Activated CD4-positive, CD25-positive, alpha-beta regulatory T cell treated with anti-CD3 and anti-CD28 coated beads, Interleukin-2, amount 50 U/mL, for 24 hours (primary cell): Measurements from ENCODE around the gene HSD17B11.
"Not testable (repeated sequence)": the region's sequence is repeated elsewhere in the genome, so short reads cannot be mapped to it uniquely, and the experiment has no call there.

Experiments used
- ATAC-seq, 2 donors: fragments of 150-1000 bp; cut with Tn5 transposase; one replicate each; pipeline ENCODE4 v1.10.0; 2021; ENCODE audit warnings: mild to moderate bottlenecking in 1 of 2, moderate library complexity in 1 of 2

The HSD17B11 gene

GRCh38 chr4:87403732-87404131, 12.7 kb upstream of the HSD17B11 start:
- not testable (repeated sequence) for ATAC-seq

DNA sequence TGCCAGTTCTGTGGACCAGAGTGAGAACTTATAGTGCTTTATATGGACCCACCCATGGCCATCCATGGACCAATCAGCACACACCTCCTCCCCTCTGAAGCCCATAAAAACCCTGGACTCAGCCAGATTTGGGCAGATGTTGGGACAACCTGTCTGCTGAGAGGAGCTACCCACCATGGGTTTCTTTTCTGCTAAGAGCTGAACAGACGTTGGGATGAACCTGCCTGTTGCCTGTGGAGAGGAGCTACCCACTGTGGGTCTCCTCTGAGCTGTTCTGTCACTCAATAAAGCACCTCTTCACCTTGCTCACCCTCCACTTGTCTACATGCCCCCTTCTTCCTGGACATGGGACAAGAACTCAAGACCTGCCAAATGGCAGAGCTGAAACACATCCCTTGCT, 9.0 kb upstream of the HSD17B11 start:
- ATAC-seq = no peak

GRCh38 chr4:87399148-87399547, 8.2 kb upstream of the HSD17B11 start:
- ATAC-seq = no peak

GRCh38 chr4:87395851-87396250, 4.9 kb upstream of the HSD17B11 start:
- ATAC-seq = not testable (repeated sequence)

DNA sequence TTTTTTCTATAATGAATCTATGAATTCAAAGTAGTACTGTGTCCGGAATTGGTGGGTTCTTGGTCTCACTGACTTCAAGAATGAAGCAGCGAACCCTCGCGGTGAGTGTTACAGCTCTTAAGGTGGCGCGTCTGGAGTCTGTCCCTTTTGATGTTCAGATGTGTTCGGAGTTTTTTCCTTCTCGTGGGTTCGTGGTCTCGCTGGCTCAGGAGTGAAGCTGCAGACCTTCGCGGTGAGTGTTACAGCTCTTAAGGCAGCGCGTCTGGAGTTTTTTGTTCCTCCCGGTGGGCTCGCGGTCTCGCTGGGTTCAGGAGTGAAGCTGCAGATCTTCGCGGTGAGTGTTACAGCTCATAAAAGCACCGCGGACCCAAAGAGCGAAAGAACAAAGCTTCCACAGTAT, 4.1 kb upstream of the HSD17B11 start:
- not testable (repeated sequence) for ATAC-seq

DNA sequence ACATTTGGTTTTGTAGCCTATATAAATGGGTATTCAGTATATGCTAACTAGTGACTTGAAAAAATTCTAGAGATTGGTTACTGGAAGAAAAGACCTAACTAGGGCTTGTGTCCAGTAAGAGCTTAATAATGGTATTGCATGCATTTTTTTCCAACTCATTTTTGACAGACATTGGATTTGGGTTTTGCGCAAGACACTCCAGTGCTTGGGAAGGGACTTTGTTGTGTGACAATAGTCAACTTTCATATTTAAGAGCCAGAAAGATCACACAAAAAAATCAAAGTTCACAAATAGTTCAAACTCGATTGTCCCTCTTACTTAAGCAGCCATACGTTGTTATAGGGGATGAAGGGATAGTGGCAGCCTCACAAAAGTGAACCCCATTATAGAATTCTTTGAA, 1.2 kb upstream of the HSD17B11 start:
- no peak for ATAC-seq

DNA sequence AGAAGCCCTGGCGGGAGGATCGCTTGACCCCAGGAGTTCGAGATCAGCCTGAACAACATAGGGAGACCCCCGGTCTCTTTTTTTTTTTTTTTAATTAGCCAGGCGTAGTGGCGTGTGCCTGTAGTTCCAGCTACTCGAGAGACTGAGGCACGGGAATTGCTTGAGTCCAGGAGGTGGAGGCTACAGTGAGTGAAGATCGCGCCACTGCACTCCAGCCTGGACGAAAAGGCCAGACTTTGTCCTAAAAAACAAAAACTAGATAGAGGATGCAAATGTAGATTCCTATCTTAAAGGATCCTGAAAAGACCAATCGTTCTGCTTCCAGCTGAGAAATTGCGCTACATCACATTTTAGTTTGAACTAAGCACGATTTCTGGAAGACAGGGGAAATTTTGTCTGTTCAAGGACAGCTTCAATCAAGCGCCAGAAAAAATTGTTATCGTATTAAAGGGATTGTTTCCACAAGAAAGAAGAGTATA, 627 bp upstream of the HSD17B11 start:
- ATAC-seq = peak; percentile 6 to 9

GRCh38 chr4:87390551-87390890, 467 bp downstream of the HSD17B11 start:
- no peak for ATAC-seq

DNA sequence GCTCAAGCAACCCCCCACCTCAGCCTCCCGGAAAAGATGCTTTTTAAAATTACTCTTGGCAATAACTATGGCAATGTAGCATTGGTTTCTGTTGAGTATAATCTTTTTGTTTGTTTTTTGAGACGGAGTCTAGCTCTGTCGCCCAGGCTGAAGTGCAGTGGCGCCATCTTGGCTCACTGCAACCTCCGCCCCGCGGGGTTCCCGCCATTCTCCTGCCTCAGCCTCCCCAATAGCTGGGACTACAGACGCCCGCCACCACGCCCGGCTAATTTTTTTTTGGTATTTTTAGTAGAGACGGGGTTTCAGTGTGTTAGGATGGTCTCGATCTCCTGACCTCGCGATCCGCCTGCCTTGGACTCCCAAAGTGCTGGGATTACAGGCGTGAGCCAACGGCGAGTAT, 933 bp downstream of the HSD17B11 start:
- not testable (repeated sequence) for ATAC-seq

- no peak for ATAC-seq
These were observed 2.1 kb downstream of the HSD17B11 start for GRCh38 chr4:87388901-87389300.

DNA sequence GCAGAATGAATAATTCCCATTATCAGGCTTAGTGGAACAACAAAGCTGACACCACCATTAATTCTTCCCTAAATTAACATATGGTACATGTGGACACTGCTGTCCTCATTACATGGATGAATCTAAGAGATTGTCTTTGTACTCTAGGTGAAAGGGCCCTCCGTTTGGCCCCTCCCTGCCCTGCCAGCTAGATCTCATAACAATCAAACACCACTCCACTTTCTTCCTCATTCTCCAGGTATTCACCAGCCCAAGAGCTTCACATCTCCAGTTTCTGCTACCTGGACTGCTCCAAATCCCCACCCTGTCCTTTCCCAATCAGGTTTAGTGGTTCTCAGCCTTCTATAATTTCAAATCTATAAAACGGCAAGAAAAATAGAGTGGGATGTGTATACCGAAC, 3.8 kb downstream of the HSD17B11 start:
- ATAC-seq = no peak

DNA sequence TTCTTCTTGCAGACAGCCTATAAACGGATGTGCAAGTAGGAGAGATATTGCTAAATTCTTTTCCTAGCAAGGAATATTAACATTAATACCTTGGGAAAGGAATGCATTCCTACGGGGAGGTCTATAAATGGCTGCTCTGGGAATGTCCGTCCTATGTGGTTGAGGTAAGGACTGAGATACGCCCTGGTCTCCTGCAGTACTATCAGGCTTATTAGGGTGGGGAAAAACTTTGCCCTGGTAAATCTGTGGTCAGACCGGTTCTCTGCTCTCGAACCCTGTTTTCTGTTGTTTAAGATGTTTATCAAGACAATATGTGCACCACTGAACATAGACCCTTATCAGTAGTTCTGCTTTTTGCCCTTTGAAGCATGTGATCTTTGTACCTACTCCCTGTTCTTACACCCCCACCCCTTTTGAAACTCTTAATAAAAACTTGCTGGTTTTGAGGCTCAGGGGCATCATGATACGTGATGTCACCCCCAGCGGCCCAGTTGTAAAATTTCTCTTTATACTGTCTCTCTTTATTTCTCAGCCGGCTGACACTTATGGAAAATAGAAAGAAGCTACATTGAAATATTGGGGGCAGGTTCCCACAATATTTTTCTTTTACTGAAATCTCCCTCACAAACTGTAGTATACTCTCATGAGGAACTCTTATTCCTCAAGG, 6.4 kb downstream of the HSD17B11 start:
- not testable (repeated sequence) for ATAC-seq

DNA sequence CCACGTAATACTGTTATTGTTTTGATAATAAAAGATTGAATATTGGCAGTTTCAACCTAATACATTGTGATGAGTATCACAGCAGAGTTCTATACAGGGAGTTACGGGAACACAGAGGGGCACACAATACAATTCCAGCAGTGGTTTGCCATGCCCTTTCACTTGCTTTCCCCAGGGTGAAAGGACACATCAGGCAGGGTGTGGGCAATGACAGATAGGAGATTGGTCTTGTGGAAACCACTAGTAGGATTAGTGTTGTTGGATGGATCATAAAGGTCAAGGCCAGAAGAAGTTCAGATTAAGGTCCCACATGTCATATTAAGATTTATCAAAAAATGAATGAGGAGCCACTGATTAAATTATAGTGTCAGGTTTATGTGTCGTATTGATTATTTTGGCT, 8.1 kb downstream of the HSD17B11 start:
- no peak for ATAC-seq

DNA sequence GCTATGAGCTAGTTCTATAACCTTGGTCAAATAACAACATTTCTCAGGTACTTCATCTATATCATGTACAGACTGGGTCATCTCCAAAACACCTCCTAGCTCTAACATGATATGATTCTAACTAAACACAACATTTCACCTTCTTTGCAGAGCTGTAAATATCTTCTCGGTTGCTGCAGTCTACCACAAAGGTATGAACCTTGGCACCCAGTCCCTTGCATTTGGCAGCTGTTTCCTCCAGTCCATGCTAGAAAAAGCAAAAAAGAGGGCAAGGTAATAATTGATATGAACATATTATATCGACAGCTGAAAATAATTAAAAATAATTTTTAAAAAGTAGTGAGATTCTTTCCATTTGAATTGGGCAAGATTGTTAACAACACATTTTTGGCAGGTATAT, 8.9 kb downstream of the HSD17B11 start:
- no peak for ATAC-seq

- peak; percentile 51 for ATAC-seq
These were observed 13.2 kb downstream of the HSD17B11 start for GRCh38 chr4:87377816-87378215.

DNA sequence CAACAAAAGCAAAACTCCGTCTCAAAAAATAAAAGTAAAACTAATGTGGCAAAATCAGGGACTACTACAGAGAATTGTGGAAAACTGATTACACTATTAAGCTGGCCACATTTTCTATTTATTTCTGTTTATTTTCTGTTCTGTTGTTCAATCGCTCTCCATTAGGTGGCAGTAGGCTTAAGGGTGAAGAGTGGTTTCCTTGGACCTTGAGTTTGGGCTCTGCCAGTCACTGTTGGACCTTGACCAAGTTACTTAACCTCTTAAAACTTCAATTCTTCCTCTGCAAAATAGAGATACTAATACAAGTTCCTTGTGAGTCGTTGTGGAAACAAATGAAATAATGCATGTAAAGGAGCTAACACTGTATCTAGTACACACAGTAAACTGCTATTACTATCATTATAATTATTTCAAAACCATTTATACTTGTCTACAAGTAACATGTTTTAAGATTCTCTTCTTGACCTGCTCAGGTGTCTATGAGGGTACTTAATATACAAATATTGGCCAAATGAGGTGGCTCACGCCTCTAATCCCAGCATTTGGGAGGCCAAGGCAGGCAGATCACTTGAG, 15.2 kb downstream of the HSD17B11 start:
- peak in 1 of 2 donors; percentile 32 for ATAC-seq

- ATAC-seq = no peak
These were observed 20.9 kb downstream of the HSD17B11 start for GRCh38 chr4:87370068-87370467.

- no peak for ATAC-seq
These were observed 24.3 kb downstream of the HSD17B11 start for GRCh38 chr4:87366521-87367162.

DNA sequence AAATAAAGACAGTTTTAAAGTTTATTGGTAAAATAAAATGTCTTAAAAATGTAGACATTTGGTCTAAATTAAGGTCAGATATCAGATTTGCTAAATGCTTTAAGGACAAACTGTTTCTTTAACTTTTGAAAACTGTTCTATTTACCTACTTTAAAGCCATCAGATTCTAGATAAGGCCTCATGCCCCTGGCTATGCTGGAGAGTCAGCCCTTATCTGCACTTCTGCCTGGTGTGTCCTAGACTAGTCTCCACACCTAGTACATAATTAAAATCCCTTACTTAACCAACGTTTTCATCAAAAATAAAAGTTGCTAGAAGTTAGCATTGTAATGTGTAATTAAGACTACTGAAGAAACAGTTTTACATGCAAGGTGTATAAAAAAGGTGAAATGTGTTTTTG, 25.6 kb downstream of the HSD17B11 start:
- ATAC-seq = no peak

DNA sequence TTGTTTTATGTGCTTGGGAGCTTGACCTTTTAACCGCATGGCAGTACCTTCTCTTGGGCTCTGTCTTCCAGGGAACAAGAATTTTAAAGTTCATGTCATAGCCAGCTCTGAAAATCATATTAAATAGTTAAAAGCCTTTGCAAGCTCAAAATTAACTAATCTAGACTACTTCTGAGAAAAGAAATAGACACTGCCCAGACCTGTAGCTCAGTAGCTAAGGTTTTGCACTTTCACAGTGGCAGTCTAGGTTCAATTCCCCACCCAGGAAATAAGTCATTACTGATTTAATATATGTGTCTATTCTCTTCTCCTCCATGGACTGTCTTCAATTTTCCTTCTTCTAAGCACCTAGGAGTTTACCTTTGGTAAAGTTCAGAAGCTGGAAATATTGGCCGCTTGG, 27.4 kb downstream of the HSD17B11 start:
- ATAC-seq = no peak

DNA sequence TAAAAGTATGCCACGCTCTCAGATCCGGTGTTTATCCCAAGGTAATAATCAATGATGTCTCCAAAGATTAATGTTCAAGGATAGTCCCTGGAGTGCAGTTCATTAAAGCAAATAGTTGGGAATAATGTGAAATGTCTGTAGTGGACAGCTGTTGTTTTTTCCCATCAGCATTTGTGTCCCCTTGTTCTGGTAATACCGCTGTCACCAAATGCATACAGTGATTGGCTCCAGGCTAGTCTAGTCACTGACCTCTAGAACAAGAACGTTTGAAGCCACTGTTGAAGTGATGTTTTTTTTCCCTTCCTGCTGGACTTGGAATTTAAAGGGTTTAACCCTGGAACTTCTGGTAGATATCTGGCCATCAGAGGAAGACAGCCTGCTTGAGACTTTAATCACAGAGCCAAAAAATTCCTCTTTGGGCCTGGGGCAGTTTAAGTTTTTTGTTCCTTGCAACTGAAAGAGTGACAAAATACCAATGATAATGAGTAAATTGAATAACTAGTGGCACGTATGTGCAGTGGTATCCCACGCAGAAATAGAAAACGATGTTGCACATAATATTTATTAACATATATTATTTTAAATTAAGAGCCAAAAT, 30.6 kb downstream of the HSD17B11 start:
- no peak for ATAC-seq

DNA sequence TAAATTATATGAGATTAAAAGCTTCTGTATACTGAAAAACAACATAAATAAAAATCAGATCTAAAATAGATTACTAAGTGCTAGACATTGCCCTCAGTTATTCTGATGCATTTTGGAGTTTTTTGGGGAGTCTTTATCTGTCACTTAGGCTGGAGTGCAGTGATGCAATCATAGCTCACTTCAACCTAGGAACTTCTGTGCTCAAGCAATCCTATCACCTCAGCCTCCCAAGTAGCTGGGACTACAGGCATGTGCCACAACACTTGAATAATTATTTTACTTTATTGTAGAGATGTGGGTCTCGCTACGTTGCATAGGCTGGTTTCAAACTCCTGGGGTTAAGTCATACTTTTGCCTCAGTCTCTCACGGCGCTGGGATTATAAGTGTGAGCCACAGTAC, 31.7 kb downstream of the HSD17B11 start:
- ATAC-seq = no peak

DNA sequence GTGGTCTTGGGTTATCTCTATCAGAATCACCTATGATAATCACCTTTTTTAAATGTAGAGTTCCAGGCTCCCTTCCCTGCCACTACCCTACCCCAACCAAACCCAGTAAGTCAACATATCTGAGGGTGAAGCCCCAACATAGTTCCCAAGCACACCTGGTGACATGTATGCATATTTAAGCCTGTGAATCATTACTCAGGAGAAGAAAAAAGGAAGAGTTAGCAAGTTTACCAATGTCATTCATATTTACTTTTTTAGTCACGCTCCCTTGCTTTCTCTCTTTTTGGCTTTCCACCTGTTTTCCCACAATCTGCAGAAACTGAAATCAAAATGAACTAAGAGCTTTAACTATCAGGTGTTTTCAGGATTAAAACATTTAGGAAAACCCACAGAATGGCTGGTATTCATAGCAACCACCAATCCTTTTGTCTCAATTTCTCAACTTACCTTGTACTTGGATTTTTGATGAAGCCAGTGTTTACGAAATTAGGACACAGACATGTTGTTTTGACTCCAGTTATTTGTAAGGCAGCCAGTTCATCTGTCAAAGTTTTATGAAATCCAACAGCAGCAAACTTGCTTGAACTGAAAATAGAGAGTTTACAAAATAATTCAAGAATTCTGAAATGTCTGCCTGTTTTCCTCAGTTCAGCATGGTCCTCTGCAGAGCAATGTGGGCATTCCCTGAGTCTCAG, 34.0 kb downstream of the HSD17B11 start:
- ATAC-seq = no peak
